ENCODE results near the gene SLC10A7.

SLC10A7 gene

GRCh38 chr4:146398896-146399445 is 122.8 kb downstream of the SLC10A7 start:
- Histone ChIP-seq H3K27me3 (ENCODE audit: control insufficient read depth in 1 of 2, insufficient read depth in 1 of 2, low read length in 2 of 2) (no peaks in the 10 kb centered on the region), H2BK120ac (ENCODE audit: low read depth, low read length) (no peak overlapping the region), H3K79me1 (replicated peaks; ENCODE audit: low read length, poor library complexity, severe bottlenecking) (peaks cover 3% of the 10 kb centered on the region), H4K91ac (ENCODE audit: low read length) (no peak overlapping the region), H3K23ac (ENCODE audit: low read length in 2 of 2) (peak overlapping the region in 1 of 2 experiments; percentile 94), H3K4me1 (ENCODE audit: control insufficient read depth, insufficient read depth, low read depth, low read length) (no peaks in the 10 kb centered on the region), H3K4me3 (ENCODE audit: insufficient read depth in 1 of 2, low read depth in 1 of 2, low read length in 2 of 2) (no peak overlapping the region), H3K27ac (ENCODE audit: low read length, poor library complexity, severe bottlenecking) (no peak overlapping the region), H3K9ac (ENCODE audit: low read length) (no peak overlapping the region), H3K4me2 (ENCODE audit: low read length, poor library complexity, severe bottlenecking) (no peak overlapping the region), H3K4ac (ENCODE audit: low read depth in 1 of 2, low read length in 2 of 2) (no peak overlapping the region), H2AFZ (ENCODE audit: low read depth, low read length) (no peak overlapping the region), H3K18ac (ENCODE audit: low read depth in 1 of 2, low read length in 2 of 2) (no peak overlapping the region), H3K9me3 (ENCODE audit: control insufficient read depth, low read length) (no peaks in the 10 kb centered on the region), H4K8ac (ENCODE audit: low read length) (no peak overlapping the region), H2BK15ac (ENCODE audit: low read depth, poor library complexity, severe bottlenecking) (no peak overlapping the region), H3K36me3 (ENCODE audit: control insufficient read depth in 1 of 2, insufficient read depth in 2 of 2, low read depth in 1 of 2, low read length in 2 of 2) (no peaks in the 10 kb centered on the region), H3K14ac (ENCODE audit: low read length in 2 of 2) (peak overlapping the region in 1 of 2 experiments; percentile 20), H2BK12ac (ENCODE audit: low read length in 2 of 2) (no peak overlapping the region), H2AK5ac (ENCODE audit: low read length, severe bottlenecking) (no peak overlapping the region), H2BK5ac (ENCODE audit: low read depth, low read length, poor library complexity, severe bottlenecking) (no peak overlapping the region)
- no peak for DNase-seq
- 60% methylated on average over 6 of the region's 6 CpGs for WGBS

DNA sequence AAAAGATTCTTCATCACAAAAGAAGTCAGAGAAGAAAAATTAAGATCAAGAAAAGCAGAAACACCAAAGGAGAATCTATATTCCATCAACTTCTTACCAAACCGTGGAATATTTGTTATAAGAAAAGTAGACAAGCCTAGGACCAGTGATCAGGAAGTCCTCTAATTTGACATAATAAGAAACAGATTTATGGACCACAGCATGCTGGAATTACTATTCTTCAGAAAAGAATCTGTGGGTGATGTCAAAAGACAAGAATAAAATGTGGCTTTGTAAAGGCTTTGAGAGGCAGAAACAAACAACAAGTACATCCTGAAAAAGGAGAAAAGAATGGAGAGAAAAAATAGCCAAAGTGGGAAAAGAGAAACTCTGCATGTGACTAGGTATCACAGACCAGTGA is 123.3 kb downstream of the SLC10A7 start:
- H2BK5ac ChIP-seq (ENCODE audit: low read depth, low read length, poor library complexity, severe bottlenecking): no peak overlapping the region
- WGBS: no CpG with 5 or more reads among the region's 1 CpG
- no peak overlapping the region for H2BK120ac ChIP-seq (ENCODE audit: low read depth, low read length)
- no peak overlapping the region for H4K8ac ChIP-seq (ENCODE audit: low read length)
- H3K4me2 ChIP-seq (ENCODE audit: low read length, poor library complexity, severe bottlenecking): no peak overlapping the region
- H3K23ac ChIP-seq (ENCODE audit: low read length in 2 of 2): no peak overlapping the region
- H3K27ac ChIP-seq (ENCODE audit: low read length, poor library complexity, severe bottlenecking): no peak overlapping the region
- DNase-seq: no peak
- no peak overlapping the region for H3K18ac ChIP-seq (ENCODE audit: low read depth in 1 of 2, low read length in 2 of 2)
- no peak overlapping the region for H3K4ac ChIP-seq (ENCODE audit: low read depth in 1 of 2, low read length in 2 of 2)
- H2AFZ ChIP-seq (ENCODE audit: low read depth, low read length): no peak overlapping the region
- H3K36me3 ChIP-seq (ENCODE audit: control insufficient read depth in 1 of 2, insufficient read depth in 2 of 2, low read depth in 1 of 2, low read length in 2 of 2): no peaks in the 10 kb centered on the region
- H3K27me3 ChIP-seq (ENCODE audit: control insufficient read depth in 1 of 2, insufficient read depth in 1 of 2, low read length in 2 of 2): no peaks in the 10 kb centered on the region
- peaks cover 3% of the 10 kb centered on the region for H3K79me1 ChIP-seq (replicated peaks; ENCODE audit: low read length, poor library complexity, severe bottlenecking)
- no peak overlapping the region for H4K91ac ChIP-seq (ENCODE audit: low read length)
- no peak overlapping the region for H2AK5ac ChIP-seq (ENCODE audit: low read length, severe bottlenecking)
- H3K9ac ChIP-seq (ENCODE audit: low read length): no peak overlapping the region
- H2BK12ac ChIP-seq (ENCODE audit: low read length in 2 of 2): no peak overlapping the region
- H3K9me3 ChIP-seq (ENCODE audit: control insufficient read depth, low read length): no peaks in the 10 kb centered on the region
- no peak overlapping the region for H2BK15ac ChIP-seq (ENCODE audit: low read depth, poor library complexity, severe bottlenecking)
- H3K4me1 ChIP-seq (ENCODE audit: control insufficient read depth, insufficient read depth, low read depth, low read length): no peaks in the 10 kb centered on the region
- no peak overlapping the region for H3K4me3 ChIP-seq (ENCODE audit: insufficient read depth in 1 of 2, low read depth in 1 of 2, low read length in 2 of 2)
- H3K14ac ChIP-seq (ENCODE audit: low read length in 2 of 2): no peak overlapping the region

- Histone ChIP-seq H2BK12ac (ENCODE audit: low read length in 2 of 2) (no peak overlapping the region), H3K36me3 (ENCODE audit: control insufficient read depth in 1 of 2, insufficient read depth in 2 of 2, low read depth in 1 of 2, low read length in 2 of 2) (no peaks in the 10 kb centered on the region), H3K14ac (ENCODE audit: low read length in 2 of 2) (no peak overlapping the region), H3K4ac (ENCODE audit: low read depth in 1 of 2, low read length in 2 of 2) (no peak overlapping the region), H3K4me1 (ENCODE audit: control insufficient read depth, insufficient read depth, low read depth, low read length) (no peaks in the 10 kb centered on the region), H2AK5ac (ENCODE audit: low read length, severe bottlenecking) (no peak overlapping the region), H4K91ac (ENCODE audit: low read length) (no peak overlapping the region), H3K9ac (ENCODE audit: low read length) (no peak overlapping the region), H3K27ac (ENCODE audit: low read length, poor library complexity, severe bottlenecking) (no peak overlapping the region), H2AFZ (ENCODE audit: low read depth, low read length) (no peak overlapping the region), H3K79me1 (replicated peaks; ENCODE audit: low read length, poor library complexity, severe bottlenecking) (peaks cover 3% of the 10 kb centered on the region), H3K27me3 (ENCODE audit: control insufficient read depth in 1 of 2, insufficient read depth in 1 of 2, low read length in 2 of 2) (no peaks in the 10 kb centered on the region), H3K23ac (ENCODE audit: low read length in 2 of 2) (no peak overlapping the region), H3K9me3 (ENCODE audit: control insufficient read depth, low read length) (no peaks in the 10 kb centered on the region), H2BK5ac (ENCODE audit: low read depth, low read length, poor library complexity, severe bottlenecking) (no peak overlapping the region), H3K18ac (ENCODE audit: low read depth in 1 of 2, low read length in 2 of 2) (no peak overlapping the region), H2BK120ac (ENCODE audit: low read depth, low read length) (no peak overlapping the region), H3K4me2 (ENCODE audit: low read length, poor library complexity, severe bottlenecking) (no peak overlapping the region), H4K8ac (ENCODE audit: low read length) (no peak overlapping the region), H2BK15ac (ENCODE audit: low read depth, poor library complexity, severe bottlenecking) (no peak overlapping the region), H3K4me3 (ENCODE audit: insufficient read depth in 1 of 2, low read depth in 1 of 2, low read length in 2 of 2) (no peak overlapping the region)
- DNase-seq: no peak
- no CpG with 5 or more reads among the region's 1 CpG for WGBS
Observed at GRCh38 chr4:146389561-146389960, 132.2 kb downstream of the SLC10A7 start.

- H4K91ac ChIP-seq (ENCODE audit: low read length): no peak overlapping the region
- no peak overlapping the region for H3K23ac ChIP-seq (ENCODE audit: low read length in 2 of 2)
- DNase-seq: peak; percentile 10
- 85% methylated on average over 1 of the region's 1 CpG for WGBS
- H2BK15ac ChIP-seq (ENCODE audit: low read depth, poor library complexity, severe bottlenecking): no peak overlapping the region
- no peaks in the 10 kb centered on the region for H3K4me1 ChIP-seq (ENCODE audit: control insufficient read depth, insufficient read depth, low read depth, low read length)
- H3K36me3 ChIP-seq (ENCODE audit: control insufficient read depth in 1 of 2, insufficient read depth in 2 of 2, low read depth in 1 of 2, low read length in 2 of 2): no peaks in the 10 kb centered on the region
- H2BK12ac ChIP-seq (ENCODE audit: low read length in 2 of 2): no peak overlapping the region
- no peaks in the 10 kb centered on the region for H3K9me3 ChIP-seq (ENCODE audit: control insufficient read depth, low read length)
- no peak overlapping the region for H3K14ac ChIP-seq (ENCODE audit: low read length in 2 of 2)
- no peak overlapping the region for H3K4me2 ChIP-seq (ENCODE audit: low read length, poor library complexity, severe bottlenecking)
- no peak overlapping the region for H4K8ac ChIP-seq (ENCODE audit: low read length)
- H3K9ac ChIP-seq (ENCODE audit: low read length): no peak overlapping the region
- H2BK120ac ChIP-seq (ENCODE audit: low read depth, low read length): no peak overlapping the region
- H2AFZ ChIP-seq (ENCODE audit: low read depth, low read length): no peak overlapping the region
- H3K4me3 ChIP-seq (ENCODE audit: insufficient read depth in 1 of 2, low read depth in 1 of 2, low read length in 2 of 2): no peak overlapping the region
- H3K4ac ChIP-seq (ENCODE audit: low read depth in 1 of 2, low read length in 2 of 2): no peak overlapping the region
- H2BK5ac ChIP-seq (ENCODE audit: low read depth, low read length, poor library complexity, severe bottlenecking): no peak overlapping the region
- no peak overlapping the region for H3K18ac ChIP-seq (ENCODE audit: low read depth in 1 of 2, low read length in 2 of 2)
- H3K27me3 ChIP-seq (ENCODE audit: control insufficient read depth in 1 of 2, insufficient read depth in 1 of 2, low read length in 2 of 2): no peaks in the 10 kb centered on the region
- H2AK5ac ChIP-seq (ENCODE audit: low read length, severe bottlenecking): no peak overlapping the region
- no peak overlapping the region for H3K27ac ChIP-seq (ENCODE audit: low read length, poor library complexity, severe bottlenecking)
- peaks cover 3% of the 10 kb centered on the region for H3K79me1 ChIP-seq (replicated peaks; ENCODE audit: low read length, poor library complexity, severe bottlenecking)
Observed at GRCh38 chr4:146382194-146382593, 139.5 kb downstream of the SLC10A7 start.

All from mesenchymal stem cell (in vitro differentiated cells and primary cell).